ENCODE results near the gene JAKMIP3.

JAKMIP3 gene

DNA sequence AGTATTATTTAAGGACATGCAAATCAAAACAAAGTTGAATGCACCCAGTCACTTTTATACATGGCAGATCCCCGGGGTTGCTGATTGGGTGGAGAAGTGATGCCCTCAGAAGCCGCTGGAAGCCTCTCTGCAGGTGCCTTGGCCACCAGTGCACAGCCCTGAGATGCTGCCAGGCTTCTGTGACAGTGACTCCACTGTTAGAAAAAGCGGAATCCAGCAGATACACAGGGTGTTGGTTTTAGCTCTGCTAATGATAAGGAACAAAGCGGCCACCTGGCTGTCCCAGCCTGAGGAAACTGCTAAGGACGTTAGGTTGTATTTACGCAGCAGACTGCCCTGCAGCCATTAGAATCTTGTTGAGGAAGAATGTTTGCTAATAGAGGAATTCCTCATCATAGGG, 47.5 kb downstream of the JAKMIP3 start:
- DNase-seq (ENCODE audit: low read depth) = no peak
- H3K4me3 ChIP-seq (ENCODE audit: control insufficient read depth, low read depth, low read length) = no peak overlapping the region
- TF ChIP-seq CTCF (IDR thresholded peaks at IDR 0.05; ENCODE audit: control insufficient read depth, insufficient read depth, low read depth, low read length, missing control alignments) = no peak

DNA sequence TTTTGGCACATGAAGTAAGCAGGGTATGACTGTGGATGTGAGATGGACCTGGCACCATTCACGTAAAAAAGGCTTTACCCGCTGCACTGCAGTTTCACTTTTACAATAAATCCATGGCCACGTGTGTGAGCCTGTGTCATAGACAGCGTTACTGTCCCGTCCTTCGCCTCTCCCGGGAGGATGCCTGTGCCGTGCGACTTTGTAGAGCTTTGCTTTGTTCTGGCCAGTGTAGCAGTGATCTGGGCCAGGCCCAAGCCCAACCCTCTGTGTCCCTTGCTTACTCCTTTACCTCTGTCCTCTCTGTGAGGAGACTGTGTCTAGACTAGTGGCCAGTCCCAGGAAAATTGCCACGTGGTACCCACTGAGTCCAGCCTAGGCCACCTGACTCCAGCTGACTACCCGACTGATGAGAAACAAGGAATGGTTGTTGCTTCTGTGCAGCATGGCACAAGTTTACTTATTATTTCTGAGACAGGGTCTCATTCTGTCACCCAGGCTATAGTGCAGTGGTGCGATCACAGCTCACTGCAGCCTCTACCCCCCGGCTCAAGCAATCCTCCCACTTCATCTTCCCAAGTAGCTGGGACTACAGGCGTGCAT, 48.1 kb downstream of the JAKMIP3 start:
- DNase-seq (ENCODE audit: low read depth) = no peak
- TF ChIP-seq CTCF (IDR thresholded peaks at IDR 0.05; ENCODE audit: control insufficient read depth, insufficient read depth, low read depth, low read length, missing control alignments) = no peak
- no peak overlapping the region for H3K4me3 ChIP-seq (ENCODE audit: control insufficient read depth, low read depth, low read length)

DNA sequence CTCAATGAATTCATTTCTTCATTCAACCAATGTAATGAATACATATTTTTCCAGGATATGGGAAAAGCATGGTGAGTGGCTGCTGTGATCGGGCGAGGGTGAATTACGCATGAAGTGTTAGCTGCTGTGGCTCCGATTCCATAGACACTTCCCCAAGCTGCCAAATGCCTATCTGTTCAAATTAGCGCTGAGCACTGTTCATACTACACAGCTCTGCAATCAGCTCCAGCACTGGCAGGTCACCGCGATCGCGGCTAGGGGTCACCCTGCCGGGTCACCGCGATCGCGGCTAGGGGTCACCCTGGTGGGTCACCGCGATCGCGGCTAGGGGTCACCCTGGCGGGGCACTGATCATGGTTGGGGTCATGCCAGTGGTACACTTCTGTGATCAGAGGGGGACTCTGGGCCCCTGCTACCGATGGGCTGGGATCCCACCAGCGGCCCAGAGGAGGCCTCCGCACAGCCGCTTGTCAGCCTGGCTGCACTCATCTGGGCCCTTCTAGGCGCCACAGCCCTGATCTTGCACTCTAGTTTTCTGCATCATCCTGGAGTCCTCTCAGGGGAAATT, 49.3 kb downstream of the JAKMIP3 start:
- no peak overlapping the region for H3K4me3 ChIP-seq (ENCODE audit: control insufficient read depth, low read depth, low read length)
- no peak for TF ChIP-seq CTCF (IDR thresholded peaks at IDR 0.05; ENCODE audit: control insufficient read depth, insufficient read depth, low read depth, low read length, missing control alignments)
- DNase-seq (ENCODE audit: low read depth) = no peak
